GM12872 (cell line): ENCODE data around the gene USH2A.

Experiments used
- TF ChIP-seq, protein P1 (sequence below): IDR thresholded peaks from 3 replicates; pipeline ENCODE4 v1.5.1; 2011; ENCODE audit warnings: low read depth, mild to moderate bottlenecking, low read length, moderate library complexity; ENCODE audit not compliant: insufficient read depth

The USH2A gene

DNA sequence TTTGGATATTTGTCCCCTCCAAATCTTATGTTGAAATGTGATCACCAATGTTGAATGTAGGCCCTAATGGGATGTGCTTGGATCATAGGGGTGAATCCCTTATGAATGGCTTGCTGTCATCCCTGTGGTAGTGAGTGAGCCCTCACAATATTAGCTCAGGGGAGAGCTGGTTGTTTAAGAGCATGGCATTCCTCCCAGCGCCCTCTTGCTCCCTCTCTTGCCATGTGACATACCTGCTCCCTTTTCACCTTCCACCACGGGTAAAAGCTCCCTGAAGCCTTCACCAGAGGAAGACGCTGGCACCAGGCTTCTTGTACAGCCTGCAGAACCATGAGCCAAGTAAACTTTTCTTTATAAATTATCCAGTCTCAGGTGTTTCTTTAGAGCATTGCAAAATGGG is 550.6 kb downstream of the USH2A start:
- TF ChIP-seq, protein P1, sequence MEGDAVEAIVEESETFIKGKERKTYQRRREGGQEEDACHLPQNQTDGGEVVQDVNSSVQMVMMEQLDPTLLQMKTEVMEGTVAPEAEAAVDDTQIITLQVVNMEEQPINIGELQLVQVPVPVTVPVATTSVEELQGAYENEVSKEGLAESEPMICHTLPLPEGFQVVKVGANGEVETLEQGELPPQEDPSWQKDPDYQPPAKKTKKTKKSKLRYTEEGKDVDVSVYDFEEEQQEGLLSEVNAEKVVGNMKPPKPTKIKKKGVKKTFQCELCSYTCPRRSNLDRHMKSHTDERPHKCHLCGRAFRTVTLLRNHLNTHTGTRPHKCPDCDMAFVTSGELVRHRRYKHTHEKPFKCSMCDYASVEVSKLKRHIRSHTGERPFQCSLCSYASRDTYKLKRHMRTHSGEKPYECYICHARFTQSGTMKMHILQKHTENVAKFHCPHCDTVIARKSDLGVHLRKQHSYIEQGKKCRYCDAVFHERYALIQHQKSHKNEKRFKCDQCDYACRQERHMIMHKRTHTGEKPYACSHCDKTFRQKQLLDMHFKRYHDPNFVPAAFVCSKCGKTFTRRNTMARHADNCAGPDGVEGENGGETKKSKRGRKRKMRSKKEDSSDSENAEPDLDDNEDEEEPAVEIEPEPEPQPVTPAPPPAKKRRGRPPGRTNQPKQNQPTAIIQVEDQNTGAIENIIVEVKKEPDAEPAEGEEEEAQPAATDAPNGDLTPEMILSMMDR: no peak

DNA sequence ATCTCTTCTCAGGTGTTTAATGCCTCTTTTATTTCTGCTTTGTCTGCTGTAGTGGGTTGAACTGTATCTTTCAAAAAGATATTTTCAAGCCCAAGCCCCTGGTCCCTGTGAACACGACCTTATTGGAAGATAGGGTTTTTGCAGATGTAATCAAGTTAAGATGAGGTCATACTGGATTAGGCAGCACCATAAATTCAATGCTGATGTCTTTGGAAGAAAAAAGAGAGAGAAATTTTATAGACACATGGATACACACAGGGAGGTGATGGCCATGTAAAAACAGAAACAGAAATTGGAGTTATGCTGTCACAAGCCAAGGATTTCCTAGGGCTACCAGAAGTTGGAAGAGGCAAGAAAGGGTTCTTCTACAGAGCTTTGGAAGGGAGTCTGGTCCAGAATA is 554.7 kb downstream of the USH2A start:
- TF ChIP-seq, protein P1: no peak

- TF ChIP-seq, protein P1: no peak
These were observed 558.2 kb downstream of the USH2A start for GRCh38 chr1:215865060-215865459.

GRCh38 chr1:215863796-215864195 is 559.5 kb downstream of the USH2A start:
- TF ChIP-seq, protein P1: no peak

DNA sequence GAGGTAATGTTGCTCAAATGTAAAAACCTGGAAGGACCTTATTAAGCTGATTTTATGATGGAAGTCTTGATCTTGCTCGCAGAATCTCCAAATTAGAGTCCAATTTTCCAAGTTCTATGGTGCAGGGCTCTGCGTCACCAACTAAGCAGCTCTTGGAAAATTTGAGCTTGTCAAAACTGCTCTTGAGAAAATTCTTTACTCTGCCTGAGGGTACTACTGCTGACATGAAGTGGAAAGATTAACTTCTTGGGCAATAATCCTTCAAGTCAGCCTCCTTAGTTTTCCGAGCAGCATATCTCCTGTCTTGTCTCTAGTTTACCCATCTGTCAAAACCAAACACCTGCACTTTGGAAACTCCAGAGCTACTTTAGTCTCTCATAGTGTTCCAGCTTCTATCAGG is 562.4 kb downstream of the USH2A start:
- TF ChIP-seq, protein P1: no peak

- TF ChIP-seq, protein P1: no peak
These were observed 565.9 kb downstream of the USH2A start for GRCh38 chr1:215857317-215857716.

DNA sequence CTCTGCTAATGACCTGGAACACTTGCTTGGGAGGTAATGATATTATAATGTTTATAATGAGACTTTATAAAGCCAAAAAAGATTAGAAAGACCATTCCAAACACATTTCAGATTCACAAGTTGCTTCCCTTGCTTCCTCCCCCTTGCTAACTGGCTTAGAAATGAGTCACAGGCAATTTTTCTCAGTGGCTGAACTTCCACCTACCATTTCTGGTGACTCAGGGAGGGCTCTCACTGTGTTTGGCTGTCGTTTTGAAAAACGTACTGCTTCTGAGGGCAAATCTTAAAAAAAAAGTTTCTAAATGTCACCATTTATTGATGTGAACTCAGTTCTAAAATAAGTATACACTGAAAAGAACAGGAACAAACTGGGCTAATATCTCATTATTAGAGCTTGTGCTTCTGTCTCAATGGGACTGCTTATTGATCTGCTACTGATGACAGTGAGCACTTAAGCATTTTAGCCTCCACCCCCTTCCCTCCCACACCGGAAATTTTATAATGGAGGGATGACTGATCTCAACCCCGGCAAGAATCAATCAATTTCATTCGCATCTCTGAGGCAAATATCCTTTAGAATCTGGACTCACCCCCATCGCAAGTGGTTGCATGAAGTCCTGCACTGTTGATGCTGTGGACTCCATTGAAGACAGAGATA is 577.9 kb downstream of the USH2A start:
- TF ChIP-seq, protein P1: no peak

- TF ChIP-seq, protein P1: no peak
These were observed 578.5 kb downstream of the USH2A start for GRCh38 chr1:215844777-215845176.
